ENCODE results near the gene ATRNL1.

Gene ATRNL1

GRCh38 chr10:115831016-115831415 lies 737.9 kb downstream of the ATRNL1 start:
- DNase-seq (ENCODE audit: low read depth), result no peak
- no peak overlapping the region for H3K4me3 ChIP-seq (ENCODE audit: low read length)
- TF ChIP-seq, protein P1, sequence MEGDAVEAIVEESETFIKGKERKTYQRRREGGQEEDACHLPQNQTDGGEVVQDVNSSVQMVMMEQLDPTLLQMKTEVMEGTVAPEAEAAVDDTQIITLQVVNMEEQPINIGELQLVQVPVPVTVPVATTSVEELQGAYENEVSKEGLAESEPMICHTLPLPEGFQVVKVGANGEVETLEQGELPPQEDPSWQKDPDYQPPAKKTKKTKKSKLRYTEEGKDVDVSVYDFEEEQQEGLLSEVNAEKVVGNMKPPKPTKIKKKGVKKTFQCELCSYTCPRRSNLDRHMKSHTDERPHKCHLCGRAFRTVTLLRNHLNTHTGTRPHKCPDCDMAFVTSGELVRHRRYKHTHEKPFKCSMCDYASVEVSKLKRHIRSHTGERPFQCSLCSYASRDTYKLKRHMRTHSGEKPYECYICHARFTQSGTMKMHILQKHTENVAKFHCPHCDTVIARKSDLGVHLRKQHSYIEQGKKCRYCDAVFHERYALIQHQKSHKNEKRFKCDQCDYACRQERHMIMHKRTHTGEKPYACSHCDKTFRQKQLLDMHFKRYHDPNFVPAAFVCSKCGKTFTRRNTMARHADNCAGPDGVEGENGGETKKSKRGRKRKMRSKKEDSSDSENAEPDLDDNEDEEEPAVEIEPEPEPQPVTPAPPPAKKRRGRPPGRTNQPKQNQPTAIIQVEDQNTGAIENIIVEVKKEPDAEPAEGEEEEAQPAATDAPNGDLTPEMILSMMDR (conservative IDR thresholded peaks at IDR 0.05; ENCODE audit: low read length), result no peak

- TF ChIP-seq, protein P1 (conservative IDR thresholded peaks at IDR 0.05; ENCODE audit: low read length), result no peak
- no peak overlapping the region for H3K4me3 ChIP-seq (ENCODE audit: low read length)
- no peak for DNase-seq (ENCODE audit: low read depth)
Observed at GRCh38 chr10:115833119-115833518, 740.0 kb downstream of the ATRNL1 start.

GRCh38 chr10:115844591-115844990 lies 751.4 kb downstream of the ATRNL1 start:
- peak; percentile 50 for DNase-seq (ENCODE audit: low read depth)
- TF ChIP-seq, protein P1 (conservative IDR thresholded peaks at IDR 0.05; ENCODE audit: low read length), result no peak
- H3K4me3 ChIP-seq (ENCODE audit: low read length), result no peak overlapping the region

GRCh38 chr10:115845921-115846320 lies 752.8 kb downstream of the ATRNL1 start:
- no peak for DNase-seq (ENCODE audit: low read depth)
- TF ChIP-seq, protein P1 (conservative IDR thresholded peaks at IDR 0.05; ENCODE audit: low read length), result no peak
- no peak overlapping the region for H3K4me3 ChIP-seq (ENCODE audit: low read length)

DNA sequence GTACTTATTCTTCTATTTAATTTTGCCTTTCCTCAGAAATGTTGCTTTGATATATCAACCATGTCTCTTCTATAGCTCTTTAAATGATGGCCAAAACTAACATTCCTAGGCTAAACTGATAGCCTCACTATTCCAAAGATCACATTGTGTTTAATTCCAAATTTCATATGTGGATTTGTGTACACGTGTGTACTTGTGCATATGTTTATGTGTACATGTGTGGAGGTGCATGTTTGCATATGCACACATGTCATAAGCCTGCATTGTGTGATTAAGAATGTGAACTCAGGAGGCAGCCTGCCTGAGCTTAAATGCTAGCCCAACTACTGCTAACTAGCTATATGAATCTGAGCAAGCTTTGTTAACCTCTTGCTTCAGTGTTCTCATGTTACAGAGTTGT lies 753.4 kb downstream of the ATRNL1 start:
- DNase-seq (ENCODE audit: low read depth), result no peak
- TF ChIP-seq, protein P1 (conservative IDR thresholded peaks at IDR 0.05; ENCODE audit: low read length), result no peak
- H3K4me3 ChIP-seq (ENCODE audit: low read length), result no peak overlapping the region

DNA sequence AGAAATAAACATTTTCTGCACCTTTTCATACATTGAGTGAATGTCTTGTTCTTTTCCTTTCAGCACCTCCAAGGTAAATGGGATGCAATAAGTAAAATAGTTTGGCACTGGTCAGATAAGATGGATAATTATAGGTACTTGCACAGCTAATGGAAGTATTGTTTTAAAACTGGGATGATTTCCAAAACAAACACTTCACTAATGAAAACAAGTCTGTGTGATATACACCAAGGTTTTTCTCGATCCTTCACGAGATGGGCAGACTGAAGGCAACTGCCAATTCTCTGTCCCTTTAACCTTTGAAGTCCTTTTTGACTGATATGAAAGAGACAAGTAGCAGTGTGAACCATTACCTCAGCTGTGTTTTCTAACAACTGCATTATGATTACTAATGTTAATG lies 756.0 kb downstream of the ATRNL1 start:
- DNase-seq (ENCODE audit: low read depth), result no peak

GRCh38 chr10:115850666-115851065 lies 757.5 kb downstream of the ATRNL1 start:
- H3K4me3 ChIP-seq (ENCODE audit: low read length), result no peak overlapping the region
- DNase-seq (ENCODE audit: low read depth), result no peak
- TF ChIP-seq, protein P1 (conservative IDR thresholded peaks at IDR 0.05; ENCODE audit: low read length), result no peak

More for the DNA sequence above, 756.0 kb downstream of the ATRNL1 start:
- no peak overlapping the region for H3K4me3 ChIP-seq (ENCODE audit: low read length)
- TF ChIP-seq, protein P1 (conservative IDR thresholded peaks at IDR 0.05; ENCODE audit: low read length), result no peak

Measured in AG10803 (cell line).